ENCODE measurements around the gene SKP1. TPM values are rescaled to one million over a fixed set of nuclear protein-coding genes. Genes with fewer than 3 reads are reported as not detected.

The SKP1 gene
- total and polyA plus RNA-seq, 4 donors, result 129 to 407 (median 253) TPM

DNA sequence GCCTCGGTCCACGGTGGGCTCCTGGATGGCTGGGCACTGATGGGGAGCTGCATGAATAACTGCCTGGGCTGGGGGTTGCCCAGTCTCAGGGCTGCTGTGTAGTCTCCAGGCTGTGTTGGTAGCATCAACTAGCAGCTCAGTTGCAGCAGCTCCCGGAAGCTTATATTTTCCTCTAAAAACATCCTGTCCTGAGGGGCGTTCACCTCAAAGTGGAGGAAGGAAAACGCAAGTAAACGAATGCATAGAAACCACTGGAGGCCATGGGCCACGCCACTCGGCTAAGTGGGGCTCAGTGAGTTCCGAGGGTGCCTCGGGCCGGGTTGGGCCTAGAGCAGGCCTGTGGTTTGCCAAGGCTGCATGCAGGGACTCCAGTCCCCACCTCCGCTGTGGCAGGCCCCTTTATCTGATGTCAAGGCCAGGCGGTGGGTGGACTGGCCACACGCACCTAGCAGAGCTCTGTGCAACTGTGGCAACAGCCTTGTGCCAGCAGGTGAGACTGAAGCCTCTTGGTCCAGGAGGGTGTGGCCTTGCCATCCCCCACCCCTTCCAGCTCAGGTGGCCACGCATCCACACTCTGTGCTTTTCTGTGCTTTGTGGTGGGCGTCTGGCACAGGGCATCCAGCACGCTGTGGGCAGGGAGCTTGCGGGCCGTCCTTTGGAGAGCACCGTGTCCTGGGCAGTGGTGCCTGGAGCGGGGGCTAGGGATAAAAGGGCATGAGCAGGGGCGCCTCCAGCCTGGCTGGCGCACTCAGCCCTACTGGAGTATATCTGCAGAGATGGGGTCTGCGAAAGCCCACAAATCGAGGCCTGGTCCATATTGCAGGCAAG, 47.1 kb downstream of the SKP1 start:
- no peaks in the 10 kb centered on the region for H3K9me3 ChIP-seq (ENCODE audit: control insufficient read depth in 4 of 4, low read length in 3 of 4)
- H3K36me3 ChIP-seq (ENCODE audit: control insufficient read depth in 4 of 4, insufficient read depth in 3 of 4, low read depth in 1 of 4, low read length in 3 of 4), result peaks cover 0 to 6% (median under 1%) of the 10 kb centered on the region in 4 donors
- 89% methylated on average over 25 of the region's 25 CpGs for WGBS
- no peaks in the 10 kb centered on the region for H3K27me3 ChIP-seq (ENCODE audit: control insufficient read depth in 4 of 4, insufficient read depth in 4 of 4, low read length in 3 of 4)
- H3K9ac ChIP-seq (ENCODE audit: low read depth in 1 of 2, low read length in 2 of 2), result no peak overlapping the region
- H3K4me3 ChIP-seq (ENCODE audit: low read depth in 1 of 3, low read length in 3 of 3), result no peak overlapping the region
- DNase-seq (ENCODE audit: low spot score), result no peak
- peaks cover 0 to 9% (median 6%) of the 10 kb centered on the region in 4 donors for H3K4me1 ChIP-seq (ENCODE audit: control insufficient read depth in 4 of 4, insufficient read depth in 4 of 4, low read length in 3 of 4)
- H3K27ac ChIP-seq (ENCODE audit: low read depth in 1 of 2, low read length in 2 of 2), result no peak overlapping the region
- no peak for TF ChIP-seq YY1 (IDR thresholded peaks at IDR 0.05)

DNA sequence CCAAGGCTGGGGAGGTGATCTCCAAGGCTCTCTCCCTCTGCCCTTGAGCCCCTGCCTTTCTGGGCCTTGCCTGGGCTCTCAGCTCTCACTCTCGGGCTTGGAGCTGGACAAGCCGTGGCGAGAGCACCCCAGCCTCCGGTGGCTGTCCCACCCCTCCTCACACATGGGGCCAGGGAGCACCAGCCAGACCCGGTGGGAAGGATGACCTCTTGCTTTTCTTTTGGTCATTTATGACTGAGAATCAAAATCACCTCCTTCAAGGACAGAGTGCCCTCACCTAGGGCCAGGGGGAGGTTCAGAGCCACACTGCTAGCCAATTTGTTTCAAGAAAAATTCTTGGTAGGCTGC, 48.1 kb downstream of the SKP1 start:
- Histone ChIP-seq H3K9ac (ENCODE audit: low read depth in 1 of 2, low read length in 2 of 2) (no peak overlapping the region), H3K27me3 (ENCODE audit: control insufficient read depth in 4 of 4, insufficient read depth in 4 of 4, low read length in 3 of 4) (no peaks in the 10 kb centered on the region), H3K4me1 (ENCODE audit: control insufficient read depth in 4 of 4, insufficient read depth in 4 of 4, low read length in 3 of 4) (peaks cover 0 to 10% (median 6%) of the 10 kb centered on the region in 4 donors), H3K9me3 (ENCODE audit: control insufficient read depth in 4 of 4, low read length in 3 of 4) (no peaks in the 10 kb centered on the region), H3K4me3 (ENCODE audit: low read depth in 1 of 3, low read length in 3 of 3) (no peak overlapping the region), H3K27ac (ENCODE audit: low read depth in 1 of 2, low read length in 2 of 2) (no peak overlapping the region), H3K36me3 (ENCODE audit: control insufficient read depth in 4 of 4, insufficient read depth in 3 of 4, low read depth in 1 of 4, low read length in 3 of 4) (no peaks in the 10 kb centered on the region)
- DNase-seq (ENCODE audit: low spot score), result no peak
- WGBS, result 94% methylated on average over 5 of the region's 5 CpGs
- TF ChIP-seq SP1 (IDR thresholded peaks at IDR 0.05) (no peak), TAF1 (conservative IDR thresholded peaks at IDR 0.05) (no peak), NR2F2 (IDR thresholded peaks at IDR 0.05) (no peak)

DNA sequence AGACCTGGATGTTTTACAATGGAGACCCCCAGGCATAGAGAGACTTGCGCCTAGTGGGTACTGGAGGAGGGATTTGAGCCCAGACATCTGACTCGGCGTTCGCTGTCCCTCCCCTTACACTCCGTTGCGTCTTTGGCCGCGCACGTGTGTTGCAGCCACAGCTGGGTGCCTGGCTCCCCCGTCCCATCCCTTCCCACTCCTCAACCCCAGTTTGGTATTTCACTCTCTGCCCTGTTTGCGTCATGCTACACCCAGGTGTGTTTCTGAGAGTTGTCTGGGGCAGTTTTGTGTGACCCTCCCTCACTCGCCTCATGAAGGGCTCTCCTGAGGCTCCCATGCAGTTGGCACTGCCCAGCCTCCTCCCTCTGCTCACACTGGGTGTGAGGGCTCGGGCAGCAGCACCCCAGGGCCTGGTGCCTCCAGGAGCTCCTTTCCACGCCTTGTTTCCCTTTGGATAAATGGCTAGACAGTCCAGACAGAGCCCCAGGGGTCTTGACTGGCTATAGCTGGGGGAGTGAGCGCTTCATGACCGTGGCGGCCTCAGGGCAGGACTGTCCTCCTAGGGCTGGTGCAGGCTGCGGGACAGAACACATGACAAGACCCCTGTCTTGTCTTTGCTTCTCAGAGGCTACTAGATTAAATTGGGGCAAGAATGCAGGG, 48.6 kb downstream of the SKP1 start:
- no peak overlapping the region for H3K9ac ChIP-seq (ENCODE audit: low read depth in 1 of 2, low read length in 2 of 2)
- WGBS, result 92% methylated on average over 18 of the region's 18 CpGs
- H3K4me1 ChIP-seq (ENCODE audit: control insufficient read depth in 4 of 4, insufficient read depth in 4 of 4, low read length in 3 of 4), result peaks cover 0 to 10% (median 6%) of the 10 kb centered on the region in 4 donors
- H3K27me3 ChIP-seq (ENCODE audit: control insufficient read depth in 4 of 4, insufficient read depth in 4 of 4, low read length in 3 of 4), result no peaks in the 10 kb centered on the region
- no peaks in the 10 kb centered on the region for H3K9me3 ChIP-seq (ENCODE audit: control insufficient read depth in 4 of 4, low read length in 3 of 4)
- no peak for DNase-seq (ENCODE audit: low spot score)
- no peak overlapping the region for H3K27ac ChIP-seq (ENCODE audit: low read depth in 1 of 2, low read length in 2 of 2)
- TF ChIP-seq EGR1 (IDR thresholded peaks at IDR 0.05; ENCODE audit: low read depth in 2 of 2), result no peak
- TF ChIP-seq HNF4A (conservative IDR thresholded peaks at IDR 0.05), result no peak
- TF ChIP-seq RXRA (IDR thresholded peaks at IDR 0.05), result no peak
- TF ChIP-seq, protein P1, sequence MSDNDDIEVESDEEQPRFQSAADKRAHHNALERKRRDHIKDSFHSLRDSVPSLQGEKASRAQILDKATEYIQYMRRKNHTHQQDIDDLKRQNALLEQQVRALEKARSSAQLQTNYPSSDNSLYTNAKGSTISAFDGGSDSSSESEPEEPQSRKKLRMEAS (IDR thresholded peaks at IDR 0.05), result no peak
- no peak for TF ChIP-seq SP1 (IDR thresholded peaks at IDR 0.05)
- no peak for TF ChIP-seq RAD21 (IDR thresholded peaks at IDR 0.05)
- TF ChIP-seq, protein P2, sequence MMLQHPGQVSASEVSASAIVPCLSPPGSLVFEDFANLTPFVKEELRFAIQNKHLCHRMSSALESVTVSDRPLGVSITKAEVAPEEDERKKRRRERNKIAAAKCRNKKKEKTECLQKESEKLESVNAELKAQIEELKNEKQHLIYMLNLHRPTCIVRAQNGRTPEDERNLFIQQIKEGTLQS (IDR thresholded peaks at IDR 0.05), result no peak
- no peak for TF ChIP-seq HNF4G (IDR thresholded peaks at IDR 0.05)
- TF ChIP-seq, protein P3, sequence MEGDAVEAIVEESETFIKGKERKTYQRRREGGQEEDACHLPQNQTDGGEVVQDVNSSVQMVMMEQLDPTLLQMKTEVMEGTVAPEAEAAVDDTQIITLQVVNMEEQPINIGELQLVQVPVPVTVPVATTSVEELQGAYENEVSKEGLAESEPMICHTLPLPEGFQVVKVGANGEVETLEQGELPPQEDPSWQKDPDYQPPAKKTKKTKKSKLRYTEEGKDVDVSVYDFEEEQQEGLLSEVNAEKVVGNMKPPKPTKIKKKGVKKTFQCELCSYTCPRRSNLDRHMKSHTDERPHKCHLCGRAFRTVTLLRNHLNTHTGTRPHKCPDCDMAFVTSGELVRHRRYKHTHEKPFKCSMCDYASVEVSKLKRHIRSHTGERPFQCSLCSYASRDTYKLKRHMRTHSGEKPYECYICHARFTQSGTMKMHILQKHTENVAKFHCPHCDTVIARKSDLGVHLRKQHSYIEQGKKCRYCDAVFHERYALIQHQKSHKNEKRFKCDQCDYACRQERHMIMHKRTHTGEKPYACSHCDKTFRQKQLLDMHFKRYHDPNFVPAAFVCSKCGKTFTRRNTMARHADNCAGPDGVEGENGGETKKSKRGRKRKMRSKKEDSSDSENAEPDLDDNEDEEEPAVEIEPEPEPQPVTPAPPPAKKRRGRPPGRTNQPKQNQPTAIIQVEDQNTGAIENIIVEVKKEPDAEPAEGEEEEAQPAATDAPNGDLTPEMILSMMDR (IDR thresholded peaks at IDR 0.05; ENCODE audit: low read depth, low read length, missing input control), result no peak
- no peak for TF ChIP-seq FOXA1 (IDR thresholded peaks at IDR 0.05)
- TF ChIP-seq, protein P4, sequence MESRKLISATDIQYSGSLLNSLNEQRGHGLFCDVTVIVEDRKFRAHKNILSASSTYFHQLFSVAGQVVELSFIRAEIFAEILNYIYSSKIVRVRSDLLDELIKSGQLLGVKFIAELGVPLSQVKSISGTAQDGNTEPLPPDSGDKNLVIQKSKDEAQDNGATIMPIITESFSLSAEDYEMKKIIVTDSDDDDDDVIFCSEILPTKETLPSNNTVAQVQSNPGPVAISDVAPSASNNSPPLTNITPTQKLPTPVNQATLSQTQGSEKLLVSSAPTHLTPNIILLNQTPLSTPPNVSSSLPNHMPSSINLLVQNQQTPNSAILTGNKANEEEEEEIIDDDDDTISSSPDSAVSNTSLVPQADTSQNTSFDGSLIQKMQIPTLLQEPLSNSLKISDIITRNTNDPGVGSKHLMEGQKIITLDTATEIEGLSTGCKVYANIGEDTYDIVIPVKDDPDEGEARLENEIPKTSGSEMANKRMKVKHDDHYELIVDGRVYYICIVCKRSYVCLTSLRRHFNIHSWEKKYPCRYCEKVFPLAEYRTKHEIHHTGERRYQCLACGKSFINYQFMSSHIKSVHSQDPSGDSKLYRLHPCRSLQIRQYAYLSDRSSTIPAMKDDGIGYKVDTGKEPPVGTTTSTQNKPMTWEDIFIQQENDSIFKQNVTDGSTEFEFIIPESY (IDR thresholded peaks at IDR 0.05), result no peak
- no peak for TF ChIP-seq GABPA (IDR thresholded peaks at IDR 0.05 in 1 of 2, conservative IDR thresholded peaks at IDR 0.05 in 1 of 2)
- TF ChIP-seq TAF1 (conservative IDR thresholded peaks at IDR 0.05), result no peak
- TF ChIP-seq FOXA2 (IDR thresholded peaks at IDR 0.05), result no peak
- H3K36me3 ChIP-seq (ENCODE audit: control insufficient read depth in 4 of 4, insufficient read depth in 3 of 4, low read depth in 1 of 4, low read length in 3 of 4), result no peaks in the 10 kb centered on the region
- no peak overlapping the region for H3K4me3 ChIP-seq (ENCODE audit: low read depth in 1 of 3, low read length in 3 of 3)

All from liver (tissue), 9 donors.